ENCODE data around the gene CFAP46. TPM values are rescaled to one million over a fixed set of nuclear protein-coding genes. Genes with fewer than 3 reads are reported as not detected.
"Not testable (repeated sequence)": the region's sequence is repeated elsewhere in the genome, so short reads cannot be mapped to it uniquely, and the experiment has no call there.

Gene CFAP46
- total and polyA plus RNA-seq, 2 experiments from 2014 or later, result 3.1 to 5.4 TPM

- H3K4me3 ChIP-seq, result no peak overlapping the region
- H3K36me3 ChIP-seq (ENCODE audit: insufficient read depth), result no peaks in the 10 kb centered on the region
- Mint-ChIP-seq H3K36me3 (ENCODE audit: low read depth) (no peaks in the 10 kb centered on the region; the same call in 2 of the 3 replicates), H3K4me3 (no peak overlapping the region), H3K9me3 (0 out of 3 replicates have a peak, but pooled peaks cover 3% of the 10 kb centered on the region), H3K4me1 (no peaks in the 10 kb centered on the region), H3K27ac (no peak overlapping the region), H3K27me3 (ENCODE audit: insufficient read depth, low read depth, poor library complexity) (peaks cover 8% of the 10 kb centered on the region)
- no peaks in the 10 kb centered on the region for H3K27me3 ChIP-seq (ENCODE audit: insufficient read depth)
- no peak overlapping the region for H3K27ac ChIP-seq (ENCODE audit: low read depth)
- H3K4me2 ChIP-seq, result no peak overlapping the region
- H2AFZ ChIP-seq, result no peak overlapping the region
- H4K20me1 ChIP-seq (replicated peaks; ENCODE audit: insufficient read depth), result no peaks in the 10 kb centered on the region
- H3K9me2 ChIP-seq (ENCODE audit: insufficient read depth), result no peaks in the 10 kb centered on the region
- no peaks in the 10 kb centered on the region for H3K4me1 ChIP-seq (ENCODE audit: insufficient read depth)
- DNase-seq (ENCODE audit: low spot score) (no peak), ATAC-seq (peak; percentile 22; the same call in 2 of the 3 replicates)
- no peaks in the 10 kb centered on the region for H3F3A ChIP-seq (replicated peaks; ENCODE audit: low read depth)
- TF ChIP-seq STAT1 (IDR thresholded peaks at IDR 0.05; ENCODE audit: unreplicated experiment) (no peak), NANOG (IDR thresholded peaks at IDR 0.05; ENCODE audit: borderline replicate concordance) (no peak), EZH2phosphoT487 (IDR thresholded peaks at IDR 0.05; ENCODE audit: unreplicated experiment) (no peak), ZNF114 (CRISPR knock-in tag; IDR thresholded peaks at IDR 0.05) (no peak), CREB1 (CRISPR knock-in tag; IDR thresholded peaks at IDR 0.05; ENCODE audit: low read depth) (no peak)
- TF ChIP-seq, protein P1, sequence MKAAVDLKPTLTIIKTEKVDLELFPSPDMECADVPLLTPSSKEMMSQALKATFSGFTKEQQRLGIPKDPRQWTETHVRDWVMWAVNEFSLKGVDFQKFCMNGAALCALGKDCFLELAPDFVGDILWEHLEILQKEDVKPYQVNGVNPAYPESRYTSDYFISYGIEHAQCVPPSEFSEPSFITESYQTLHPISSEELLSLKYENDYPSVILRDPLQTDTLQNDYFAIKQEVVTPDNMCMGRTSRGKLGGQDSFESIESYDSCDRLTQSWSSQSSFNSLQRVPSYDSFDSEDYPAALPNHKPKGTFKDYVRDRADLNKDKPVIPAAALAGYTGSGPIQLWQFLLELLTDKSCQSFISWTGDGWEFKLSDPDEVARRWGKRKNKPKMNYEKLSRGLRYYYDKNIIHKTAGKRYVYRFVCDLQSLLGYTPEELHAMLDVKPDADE (IDR thresholded peaks at IDR 0.05), result no peak
- H3K79me2 ChIP-seq (replicated peaks; ENCODE audit: insufficient read depth), result no peaks in the 10 kb centered on the region
These were observed 143.5 kb downstream of the CFAP46 start for GRCh38 chr10:132798876-132799275.

- no peak for DNase-seq (ENCODE audit: low spot score)
- Histone ChIP-seq H3K27ac (ENCODE audit: low read depth) (no peak overlapping the region), H2AFZ (no peak overlapping the region), H3K9me2 (ENCODE audit: insufficient read depth) (no peaks in the 10 kb centered on the region), H3F3A (replicated peaks; ENCODE audit: low read depth) (no peaks in the 10 kb centered on the region), H3K4me2 (no peak overlapping the region), H3K36me3 (ENCODE audit: insufficient read depth) (no peaks in the 10 kb centered on the region), H4K20me1 (replicated peaks; ENCODE audit: insufficient read depth) (no peaks in the 10 kb centered on the region), H3K27me3 (ENCODE audit: insufficient read depth) (no peaks in the 10 kb centered on the region), H3K4me3 (no peak overlapping the region), H3K4me1 (ENCODE audit: insufficient read depth) (no peaks in the 10 kb centered on the region), H3K79me2 (replicated peaks; ENCODE audit: insufficient read depth) (no peaks in the 10 kb centered on the region)
- no peak overlapping the region for H3K27ac Mint-ChIP-seq
- H3K9me3 Mint-ChIP-seq, result 0 out of 3 replicates have a peak, but pooled peaks cover 3% of the 10 kb centered on the region
- no peaks in the 10 kb centered on the region for H3K4me1 Mint-ChIP-seq
- ATAC-seq, result no peak
- peaks cover 8% of the 10 kb centered on the region for H3K27me3 Mint-ChIP-seq (ENCODE audit: insufficient read depth, low read depth, poor library complexity)
- TF ChIP-seq ZNF114 (CRISPR knock-in tag; IDR thresholded peaks at IDR 0.05), result no peak
- TF ChIP-seq, protein P2, sequence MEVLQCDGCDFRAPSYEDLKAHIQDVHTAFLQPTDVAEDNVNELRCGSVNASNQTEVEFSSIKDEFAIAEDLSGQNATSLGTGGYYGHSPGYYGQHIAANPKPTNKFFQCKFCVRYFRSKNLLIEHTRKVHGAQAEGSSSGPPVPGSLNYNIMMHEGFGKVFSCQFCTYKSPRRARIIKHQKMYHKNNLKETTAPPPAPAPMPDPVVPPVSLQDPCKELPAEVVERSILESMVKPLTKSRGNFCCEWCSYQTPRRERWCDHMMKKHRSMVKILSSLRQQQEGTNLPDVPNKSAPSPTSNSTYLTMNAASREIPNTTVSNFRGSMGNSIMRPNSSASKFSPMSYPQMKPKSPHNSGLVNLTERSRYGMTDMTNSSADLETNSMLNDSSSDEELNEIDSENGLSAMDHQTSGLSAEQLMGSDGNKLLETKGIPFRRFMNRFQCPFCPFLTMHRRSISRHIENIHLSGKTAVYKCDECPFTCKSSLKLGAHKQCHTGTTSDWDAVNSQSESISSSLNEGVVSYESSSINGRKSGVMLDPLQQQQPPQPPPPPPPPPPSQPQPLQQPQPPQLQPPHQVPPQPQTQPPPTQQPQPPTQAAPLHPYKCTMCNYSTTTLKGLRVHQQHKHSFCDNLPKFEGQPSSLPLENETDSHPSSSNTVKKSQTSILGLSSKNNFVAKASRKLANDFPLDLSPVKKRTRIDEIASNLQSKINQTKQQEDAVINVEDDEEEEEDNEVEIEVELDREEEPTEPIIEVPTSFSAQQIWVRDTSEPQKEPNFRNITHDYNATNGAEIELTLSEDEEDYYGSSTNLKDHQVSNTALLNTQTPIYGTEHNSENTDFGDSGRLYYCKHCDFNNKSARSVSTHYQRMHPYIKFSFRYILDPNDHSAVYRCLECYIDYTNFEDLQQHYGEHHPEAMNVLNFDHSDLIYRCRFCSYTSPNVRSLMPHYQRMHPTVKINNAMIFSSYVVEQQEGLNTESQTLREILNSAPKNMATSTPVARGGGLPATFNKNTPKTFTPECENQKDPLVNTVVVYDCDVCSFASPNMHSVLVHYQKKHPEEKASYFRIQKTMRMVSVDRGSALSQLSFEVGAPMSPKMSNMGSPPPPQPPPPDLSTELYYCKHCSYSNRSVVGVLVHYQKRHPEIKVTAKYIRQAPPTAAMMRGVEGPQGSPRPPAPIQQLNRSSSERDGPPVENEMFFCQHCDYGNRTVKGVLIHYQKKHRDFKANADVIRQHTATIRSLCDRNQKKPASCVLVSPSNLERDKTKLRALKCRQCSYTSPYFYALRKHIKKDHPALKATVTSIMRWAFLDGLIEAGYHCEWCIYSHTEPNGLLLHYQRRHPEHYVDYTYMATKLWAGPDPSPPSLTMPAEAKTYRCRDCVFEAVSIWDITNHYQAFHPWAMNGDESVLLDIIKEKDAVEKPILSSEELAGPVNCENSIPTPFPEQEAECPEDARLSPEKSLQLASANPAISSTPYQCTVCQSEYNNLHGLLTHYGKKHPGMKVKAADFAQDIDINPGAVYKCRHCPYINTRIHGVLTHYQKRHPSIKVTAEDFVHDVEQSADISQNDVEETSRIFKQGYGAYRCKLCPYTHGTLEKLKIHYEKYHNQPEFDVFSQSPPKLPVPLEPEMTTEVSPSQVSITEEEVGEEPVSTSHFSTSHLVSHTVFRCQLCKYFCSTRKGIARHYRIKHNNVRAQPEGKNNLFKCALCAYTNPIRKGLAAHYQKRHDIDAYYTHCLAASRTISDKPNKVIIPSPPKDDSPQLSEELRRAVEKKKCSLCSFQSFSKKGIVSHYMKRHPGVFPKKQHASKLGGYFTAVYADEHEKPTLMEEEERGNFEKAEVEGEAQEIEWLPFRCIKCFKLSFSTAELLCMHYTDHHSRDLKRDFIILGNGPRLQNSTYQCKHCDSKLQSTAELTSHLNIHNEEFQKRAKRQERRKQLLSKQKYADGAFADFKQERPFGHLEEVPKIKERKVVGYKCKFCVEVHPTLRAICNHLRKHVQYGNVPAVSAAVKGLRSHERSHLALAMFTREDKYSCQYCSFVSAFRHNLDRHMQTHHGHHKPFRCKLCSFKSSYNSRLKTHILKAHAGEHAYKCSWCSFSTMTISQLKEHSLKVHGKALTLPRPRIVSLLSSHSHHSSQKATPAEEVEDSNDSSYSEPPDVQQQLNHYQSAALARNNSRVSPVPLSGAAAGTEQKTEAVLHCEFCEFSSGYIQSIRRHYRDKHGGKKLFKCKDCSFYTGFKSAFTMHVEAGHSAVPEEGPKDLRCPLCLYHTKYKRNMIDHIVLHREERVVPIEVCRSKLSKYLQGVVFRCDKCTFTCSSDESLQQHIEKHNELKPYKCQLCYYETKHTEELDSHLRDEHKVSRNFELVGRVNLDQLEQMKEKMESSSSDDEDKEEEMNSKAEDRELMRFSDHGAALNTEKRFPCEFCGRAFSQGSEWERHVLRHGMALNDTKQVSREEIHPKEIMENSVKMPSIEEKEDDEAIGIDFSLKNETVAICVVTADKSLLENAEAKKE (CRISPR knock-in tag; IDR thresholded peaks at IDR 0.05), result no peak
- no peak for TF ChIP-seq CTCF (conservative IDR thresholded peaks at IDR 0.05; ENCODE audit: low read depth in 2 of 2)
- H3K36me3 Mint-ChIP-seq (ENCODE audit: low read depth), result no peaks in the 10 kb centered on the region; the same call in 2 of the 3 replicates
- H3K4me3 Mint-ChIP-seq, result no peak overlapping the region
These were observed 144.0 kb downstream of the CFAP46 start for GRCh38 chr10:132798403-132798802.

DNA sequence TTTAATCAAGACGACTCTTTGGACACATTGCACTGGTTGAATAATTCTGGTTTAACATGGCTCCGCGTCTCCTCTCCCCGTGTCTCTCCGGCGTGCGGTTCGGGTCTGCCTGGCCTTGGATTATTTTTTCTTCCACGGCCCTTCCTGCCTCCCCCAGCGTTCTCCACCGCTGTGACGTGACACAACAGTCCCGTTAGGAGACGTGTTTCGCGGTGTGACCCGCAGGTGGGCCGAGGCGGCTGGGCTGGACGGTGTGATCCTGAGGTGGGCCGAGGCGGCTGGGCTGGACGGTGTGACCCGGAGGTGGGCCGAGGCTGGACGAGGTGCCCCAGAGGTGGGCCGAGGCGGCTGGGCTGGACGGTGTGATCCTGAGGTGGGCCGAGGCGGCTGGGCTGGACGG is 144.4 kb downstream of the CFAP46 start:
- H3K4me1 Mint-ChIP-seq, H3K4me3 Mint-ChIP-seq: not testable (repeated sequence)

More for the DNA sequence above, 144.4 kb downstream of the CFAP46 start:
- not testable (repeated sequence) for H4K20me1 ChIP-seq (replicated peaks; ENCODE audit: insufficient read depth); H3K79me2 ChIP-seq (replicated peaks; ENCODE audit: insufficient read depth); H3K9me2 ChIP-seq (ENCODE audit: insufficient read depth); H3F3A ChIP-seq (replicated peaks; ENCODE audit: low read depth); H3K27ac ChIP-seq (ENCODE audit: low read depth); H3K36me3 Mint-ChIP-seq (ENCODE audit: low read depth); H2AFZ ChIP-seq; H3K27ac Mint-ChIP-seq; H3K4me2 ChIP-seq; H3K4me1 ChIP-seq (ENCODE audit: insufficient read depth); H3K9me3 Mint-ChIP-seq; H3K4me3 ChIP-seq; ATAC-seq; H3K27me3 ChIP-seq (ENCODE audit: insufficient read depth); DNase-seq (ENCODE audit: low spot score); H3K36me3 ChIP-seq (ENCODE audit: insufficient read depth)
- H3K27me3 Mint-ChIP-seq (ENCODE audit: insufficient read depth, low read depth, poor library complexity), result peaks cover 11% of the 10 kb centered on the region
